Measurements from ENCODE around the gene POTEH. TPM values are rescaled to one million over a fixed set of nuclear protein-coding genes. Genes with fewer than 3 reads are reported as not detected.
"Not testable (repeated sequence)": the region's sequence is repeated elsewhere in the genome, so short reads cannot be mapped to it uniquely, and the experiment has no call there.

Gene POTEH
- not detected in 2 replicates for total RNA-seq (2021)
- long read RNA-seq: 0 reads

DNA sequence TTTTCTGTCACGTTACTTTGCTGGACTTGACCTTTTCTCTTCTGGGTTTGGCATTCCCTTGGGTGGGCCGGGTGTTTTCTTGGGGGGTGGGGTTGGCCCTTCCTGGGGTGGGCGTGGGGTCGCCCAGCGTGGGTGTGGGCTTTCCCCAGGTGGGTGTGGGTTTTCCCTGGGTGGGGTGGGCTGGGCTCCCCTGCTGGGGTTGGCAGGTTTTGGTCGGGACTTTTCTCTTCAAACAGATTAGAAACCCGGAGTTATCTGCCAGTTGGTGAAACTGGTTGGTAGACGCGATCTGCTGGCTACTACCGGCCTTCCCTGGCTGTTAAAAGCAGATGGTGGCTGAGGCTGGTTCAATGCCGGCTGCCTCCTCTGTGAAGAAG is at the start of gene POTEH:
TSS of gene POTEH (plus strand) at position 278 of the 377 bp plus-strand sequence. CDS start at position 330, 52 bp downstream.
- not testable (repeated sequence) for H3K9me3 ChIP-seq (ENCODE audit: control insufficient read depth, low read depth, low read length); H3K9ac ChIP-seq (ENCODE audit: extremely low read depth, insufficient read length, low read length); H3K79me2 ChIP-seq (ENCODE audit: insufficient read depth, low read length); H3K27me3 Mint-ChIP-seq (ENCODE audit: low read depth); H3K14ac ChIP-seq (ENCODE audit: insufficient read depth, low read length); H3K27ac Mint-ChIP-seq; H3K23ac ChIP-seq (ENCODE audit: insufficient read length, low read depth, low read length); H3K36me3 Mint-ChIP-seq (ENCODE audit: insufficient read depth in 1 of 3, low read depth in 3 of 3); H3K4me1 Mint-ChIP-seq; H2BK5ac ChIP-seq (ENCODE audit: insufficient read length, low read length); H2AK5ac ChIP-seq (ENCODE audit: insufficient read length, low read length); H3K4ac ChIP-seq (ENCODE audit: low read depth, low read length); H2BK20ac ChIP-seq (ENCODE audit: low read depth, low read length, poor library complexity, severe bottlenecking); H3K23me2 ChIP-seq (ENCODE audit: insufficient read length, low read depth, low read length, poor library complexity, severe bottlenecking); H4K8ac ChIP-seq (replicated peaks; ENCODE audit: insufficient read length, low read depth, low read length); H4K5ac ChIP-seq (ENCODE audit: insufficient read length, low read depth, low read length); H4K91ac ChIP-seq (ENCODE audit: insufficient read length, low read depth, low read length); H2AFZ ChIP-seq (ENCODE audit: low read length); H2BK120ac ChIP-seq (ENCODE audit: low read depth, low read length, poor library complexity, severe bottlenecking); H3T11ph ChIP-seq (ENCODE audit: low read length); H3K18ac ChIP-seq (ENCODE audit: insufficient read length, low read depth, low read length); DNase-seq; H3K4me2 ChIP-seq (ENCODE audit: insufficient read depth, insufficient read length, low read length); H3K79me1 ChIP-seq (ENCODE audit: insufficient read depth, low read depth, low read length, poor library complexity, severe bottlenecking); H3K56ac ChIP-seq (ENCODE audit: insufficient read length, low read depth, low read length); H2BK12ac ChIP-seq (ENCODE audit: insufficient read length, low read depth, low read length); H4K20me1 ChIP-seq (ENCODE audit: control insufficient read depth, insufficient read depth, insufficient read length); H3K4me3 Mint-ChIP-seq; H3K4me1 ChIP-seq (ENCODE audit: insufficient read depth, low read length); H3K27ac ChIP-seq (ENCODE audit: insufficient read length, low read depth, low read length); H3K9me3 Mint-ChIP-seq; H3K27me3 ChIP-seq (ENCODE audit: insufficient read depth, low read length); H2BK15ac ChIP-seq (ENCODE audit: low read depth, low read length)
- no CpG with 5 or more reads among the region's 11 CpGs for WGBS (ENCODE audit: extremely low coverage, insufficient read length, low lambda C conversion rate)

DNA sequence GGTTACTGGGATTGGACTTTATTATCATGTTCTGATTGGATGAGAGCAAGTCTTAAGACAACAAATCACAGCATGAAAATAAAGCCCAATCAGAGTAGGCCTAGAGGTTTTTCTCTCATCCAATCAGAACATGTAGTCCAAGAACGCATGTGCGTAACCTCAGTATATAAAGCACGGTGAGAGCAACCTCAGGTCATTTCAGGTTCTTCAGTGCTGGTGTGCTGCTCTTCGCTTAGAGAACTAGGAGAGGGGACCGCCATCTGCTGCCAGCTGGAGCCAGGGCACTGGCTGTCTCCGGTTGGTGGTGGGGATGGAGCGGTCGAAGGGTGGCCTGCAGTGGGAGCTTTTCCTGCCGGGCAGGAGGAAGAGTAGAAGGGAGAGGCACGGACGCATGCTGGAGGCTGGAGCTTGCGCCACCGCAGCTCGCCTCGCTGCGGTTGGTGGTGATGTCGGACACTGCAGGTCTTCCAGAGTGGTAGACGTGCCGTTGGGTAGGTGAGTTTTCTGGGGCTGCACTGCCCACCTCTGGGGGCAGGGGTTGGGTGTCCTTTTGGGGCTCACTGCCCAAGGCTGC is 47.5 kb upstream of the POTEH start:
- H4K20me1 ChIP-seq (ENCODE audit: control insufficient read depth, insufficient read depth, insufficient read length); H3K9me3 ChIP-seq (ENCODE audit: control insufficient read depth, low read depth, low read length); H2AFZ ChIP-seq (ENCODE audit: low read length); H3K18ac ChIP-seq (ENCODE audit: insufficient read length, low read depth, low read length); H3K23me2 ChIP-seq (ENCODE audit: insufficient read length, low read depth, low read length, poor library complexity, severe bottlenecking); H3K27me3 Mint-ChIP-seq (ENCODE audit: low read depth); H3K9ac ChIP-seq (ENCODE audit: extremely low read depth, insufficient read length, low read length); H4K91ac ChIP-seq (ENCODE audit: insufficient read length, low read depth, low read length); H2AK5ac ChIP-seq (ENCODE audit: insufficient read length, low read length); DNase-seq; H3K27ac ChIP-seq (ENCODE audit: insufficient read length, low read depth, low read length); H3K4me3 Mint-ChIP-seq; H3K4me1 ChIP-seq (ENCODE audit: insufficient read depth, low read length); H3K4me1 Mint-ChIP-seq; H3K4ac ChIP-seq (ENCODE audit: low read depth, low read length); H3K27me3 ChIP-seq (ENCODE audit: insufficient read depth, low read length); H2BK12ac ChIP-seq (ENCODE audit: insufficient read length, low read depth, low read length); H2BK120ac ChIP-seq (ENCODE audit: low read depth, low read length, poor library complexity, severe bottlenecking); H2BK20ac ChIP-seq (ENCODE audit: low read depth, low read length, poor library complexity, severe bottlenecking); H2BK15ac ChIP-seq (ENCODE audit: low read depth, low read length); H3K36me3 Mint-ChIP-seq (ENCODE audit: insufficient read depth in 1 of 3, low read depth in 3 of 3); H3T11ph ChIP-seq (ENCODE audit: low read length); H3K14ac ChIP-seq (ENCODE audit: insufficient read depth, low read length); H3K4me2 ChIP-seq (ENCODE audit: insufficient read depth, insufficient read length, low read length); H3K23ac ChIP-seq (ENCODE audit: insufficient read length, low read depth, low read length); H4K8ac ChIP-seq (replicated peaks; ENCODE audit: insufficient read length, low read depth, low read length); H3K79me2 ChIP-seq (ENCODE audit: insufficient read depth, low read length); H3K56ac ChIP-seq (ENCODE audit: insufficient read length, low read depth, low read length); H3K79me1 ChIP-seq (ENCODE audit: insufficient read depth, low read depth, low read length, poor library complexity, severe bottlenecking); H4K5ac ChIP-seq (ENCODE audit: insufficient read length, low read depth, low read length); H2BK5ac ChIP-seq (ENCODE audit: insufficient read length, low read length); H3K27ac Mint-ChIP-seq: not testable (repeated sequence)
- H3K9me3 Mint-ChIP-seq: peaks cover 14 to 21% of the 10 kb centered on the region in 2 experiments
- no CpG with 5 or more reads among the region's 19 CpGs for WGBS (ENCODE audit: extremely low coverage, insufficient read length, low lambda C conversion rate)
